ENCODE results near the gene BRK1. TPM values are rescaled to one million over a fixed set of nuclear protein-coding genes. Genes with fewer than 3 reads are reported as not detected.

BRK1 gene
- total and polyA plus RNA-seq, 10 of the 15 experiments (the other 5 are each of a cell fraction or from before 2014, with no cell fraction given), result 97.8 to 457 (median 203) TPM

DNA sequence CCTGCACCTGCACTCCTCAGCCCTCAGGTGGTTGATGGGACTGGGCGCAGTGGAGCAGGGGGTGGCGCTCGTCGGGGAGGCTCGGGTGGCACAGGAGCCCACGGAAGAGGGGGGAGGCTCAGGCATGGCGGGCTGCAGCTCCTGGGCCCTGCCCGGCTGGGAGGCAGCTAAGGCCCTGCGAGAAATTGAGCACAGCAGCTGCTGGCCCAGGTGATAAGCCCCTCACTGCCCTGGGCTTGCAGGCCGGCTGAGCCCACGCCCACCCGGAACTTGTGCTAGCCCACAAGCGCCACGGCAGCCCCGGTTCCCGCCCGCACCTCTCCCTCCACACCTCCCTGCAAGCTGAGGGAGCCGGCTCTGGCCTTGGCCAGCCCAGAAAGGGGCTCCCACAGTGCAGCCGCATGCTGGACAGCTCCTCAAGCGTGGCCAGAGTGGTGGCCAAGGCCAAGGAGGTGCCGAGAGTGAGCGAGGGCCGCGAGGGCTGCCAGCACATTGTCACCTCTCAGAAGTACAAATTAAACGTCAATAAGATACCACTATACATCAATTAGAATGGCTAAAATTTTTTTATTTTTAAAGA, 21.0 kb downstream of the BRK1 start (continued):
- TF ChIP-seq TCF3 (IDR thresholded peaks at IDR 0.05; ENCODE audit: borderline replicate concordance, insufficient read depth, low read depth, low read length), result no peak
- no peak for TF ChIP-seq FOXK2 (IDR thresholded peaks at IDR 0.05)
- TF ChIP-seq SREBF1 (IDR thresholded peaks at IDR 0.05; ENCODE audit: low read length), result no peak
- TF ChIP-seq, protein P1, sequence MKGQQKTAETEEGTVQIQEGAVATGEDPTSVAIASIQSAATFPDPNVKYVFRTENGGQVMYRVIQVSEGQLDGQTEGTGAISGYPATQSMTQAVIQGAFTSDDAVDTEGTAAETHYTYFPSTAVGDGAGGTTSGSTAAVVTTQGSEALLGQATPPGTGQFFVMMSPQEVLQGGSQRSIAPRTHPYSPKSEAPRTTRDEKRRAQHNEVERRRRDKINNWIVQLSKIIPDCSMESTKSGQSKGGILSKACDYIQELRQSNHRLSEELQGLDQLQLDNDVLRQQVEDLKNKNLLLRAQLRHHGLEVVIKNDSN (IDR thresholded peaks at IDR 0.05; ENCODE audit: borderline replicate concordance, extremely low read length, insufficient read depth, low read depth, low read length), result no peak

DNA sequence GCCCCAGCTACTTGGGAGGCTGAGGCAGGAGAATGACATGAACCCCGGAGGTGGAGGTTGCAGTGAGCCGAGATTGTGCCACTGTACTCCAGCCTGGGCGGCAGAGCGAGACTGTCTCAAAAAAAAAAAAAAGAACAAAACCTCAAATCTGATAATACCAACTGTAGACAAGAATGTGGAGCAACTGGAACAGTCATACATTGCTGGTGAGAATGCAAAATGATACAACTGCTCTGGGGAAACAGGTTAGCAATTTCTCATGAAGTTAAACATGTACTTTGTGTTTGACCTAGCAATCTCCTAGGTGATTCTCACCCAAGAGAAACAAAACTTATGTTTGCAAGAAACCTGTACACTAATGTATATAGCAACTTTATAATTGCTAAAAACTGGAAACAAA, 21.7 kb downstream of the BRK1 start:
- Histone ChIP-seq H4K20me1 (ENCODE audit: control insufficient read depth, insufficient read depth) (no peaks in the 10 kb centered on the region), H3K27me3 (replicated peaks in 1 of 2; ENCODE audit: control insufficient read depth in 2 of 2, insufficient read depth in 2 of 2, low read length in 1 of 2) (no peaks in the 10 kb centered on the region), H2AFZ (ENCODE audit: control insufficient read depth, low read depth, low read length) (no peak overlapping the region), H3K4me1 (ENCODE audit: control insufficient read depth, insufficient read depth, low read length) (no peaks in the 10 kb centered on the region; the same call in 1 of the 2 replicates), H3K9ac (ENCODE audit: control insufficient read depth, insufficient read depth, low read length) (no peak overlapping the region), H3K4me3 (no peak overlapping the region), H3K79me2 (ENCODE audit: control insufficient read depth, insufficient read depth, low read length) (peaks cover 7% of the 10 kb centered on the region), H3K4me2 (ENCODE audit: control insufficient read depth, insufficient read depth) (no peak overlapping the region), H3K27ac (ENCODE audit: control insufficient read depth, insufficient read depth) (no peak overlapping the region), H3K9me3 (replicated peaks; ENCODE audit: control insufficient read depth, insufficient read depth, low read length) (no peaks in the 10 kb centered on the region; the same call in 1 of the 3 replicates), H3K36me3 (ENCODE audit: control insufficient read depth in 2 of 2, insufficient read depth in 2 of 2, low read length in 1 of 2) (no peaks in the 10 kb centered on the region)
- no TSS peak for BruUV-seq (replicated peaks)
- intact Hi-C loops (cut with micrococcal nuclease; ENCODE audit: unreplicated experiment) (no loop called here), in situ Hi-C loops (cut with MboI) (no loop called here)
- TF ChIP-seq ZNF207 (IDR thresholded peaks at IDR 0.05; ENCODE audit: borderline replicate concordance) (no peak), CBX3 (IDR thresholded peaks at IDR 0.05; ENCODE audit: borderline replicate concordance, low read depth) (no peak), POLR2AphosphoS5 (IDR thresholded peaks at IDR 0.05; ENCODE audit: low read length) (no peak), ZNF24 (IDR thresholded peaks at IDR 0.05) (no peak), CHD2 (IDR thresholded peaks at IDR 0.05; ENCODE audit: borderline replicate concordance, low read depth, low read length) (no peak)
- DNase-seq (ENCODE audit: low read depth, low spot score) (no peak), FAIRE-seq (no peak), ATAC-seq (no peak)
- POLR2A ChIA-PET, result no interaction called here
- 65% methylated on average over 4 of the region's 4 CpGs for WGBS (ENCODE audit: insufficient coverage, insufficient replicate concordance, low lambda C conversion rate, missing lambda C conversion rate)
- CTCF ChIA-PET, result no interaction called here
- SMC1A ChIA-PET (ENCODE audit: uncharacterized antibody, unreplicated experiment), result no interaction called here
- RAD21 ChIA-PET (ENCODE audit: unreplicated experiment), result no interaction called here

Data from GM12878 (cell line).